ENCODE results near the gene FCER2. TPM values are rescaled to one million over a fixed set of nuclear protein-coding genes. Genes with fewer than 3 reads are reported as not detected.

Gene FCER2, protein sequence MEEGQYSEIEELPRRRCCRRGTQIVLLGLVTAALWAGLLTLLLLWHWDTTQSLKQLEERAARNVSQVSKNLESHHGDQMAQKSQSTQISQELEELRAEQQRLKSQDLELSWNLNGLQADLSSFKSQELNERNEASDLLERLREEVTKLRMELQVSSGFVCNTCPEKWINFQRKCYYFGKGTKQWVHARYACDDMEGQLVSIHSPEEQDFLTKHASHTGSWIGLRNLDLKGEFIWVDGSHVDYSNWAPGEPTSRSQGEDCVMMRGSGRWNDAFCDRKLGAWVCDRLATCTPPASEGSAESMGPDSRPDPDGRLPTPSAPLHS
- total RNA-seq (2012; rRNA removed) (not detected in 2 replicates), polyA plus RNA-seq (2012; rRNA removed) (not detected in 2 replicates), Bru-seq, nascent RNA (not detected), BruChase-seq, experiment 1, labeled RNA remaining after a 6-hour chase (not detected), BruChase-seq, experiment 2, labeled RNA remaining after a 2-hour chase (not detected)
- polyA plus RNA-seq (2012; cell fraction: cytosol; rRNA removed): not detected in 2 replicates
- not detected in 2 replicates for polyA plus RNA-seq (2012; cell fraction: nucleus; rRNA removed; ENCODE audit: low replicate concordance)
- long read RNA-seq: 0 reads

DNA sequence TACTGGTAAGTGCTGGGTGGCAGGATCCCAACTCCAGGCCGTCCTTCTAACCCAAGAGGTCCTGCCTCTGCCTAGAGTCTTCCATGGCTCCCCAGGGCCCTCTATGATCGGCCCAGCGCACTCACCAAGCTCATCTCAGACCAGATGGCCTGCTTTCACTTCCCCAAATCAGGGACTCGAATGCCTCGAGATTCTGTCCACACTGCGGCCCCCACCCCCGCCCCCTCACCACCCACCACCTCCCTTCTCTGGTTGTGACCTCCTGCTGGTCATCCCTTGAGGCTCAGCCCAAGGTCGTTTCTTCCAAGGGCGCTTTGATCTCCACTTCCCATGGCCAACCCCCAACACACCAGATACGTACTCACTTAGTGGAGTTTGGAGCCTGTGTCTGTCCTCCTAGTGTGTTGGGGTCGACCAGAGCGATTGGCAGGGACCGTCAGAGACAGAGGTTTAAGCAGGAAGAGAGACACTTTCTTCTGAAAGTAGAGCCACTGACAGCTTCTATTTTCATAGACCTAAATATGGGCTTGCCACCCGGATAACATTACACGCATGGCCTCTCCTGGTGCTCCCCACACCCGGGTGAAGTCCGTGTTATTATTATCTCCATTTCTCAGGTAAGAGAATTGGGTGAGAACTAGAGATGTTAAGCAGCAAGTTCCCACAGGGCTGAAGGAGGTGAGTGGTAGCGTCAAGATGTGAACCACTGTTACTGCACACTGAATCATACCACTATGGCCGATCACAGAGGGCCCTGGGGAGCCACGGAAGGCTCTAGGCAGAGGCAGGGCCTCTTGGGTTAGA lies at the start of gene FCER2:
TSS of gene FCER2 (minus strand) at position 478 of the 804 bp plus-strand sequence. CDS start 2,371 bp downstream, outside the sequence.
- H2AFZ ChIP-seq (replicated peaks; ENCODE audit: low read length, poor library complexity): no peak within 1 kb of the TSS
- ChIA-PET POLR2A (ENCODE audit: unreplicated experiment) (no interaction called here), CTCF (no interaction called here)
- no peak within 1 kb of the TSS for H4K8ac ChIP-seq (ENCODE audit: low read depth in 2 of 2, low read length in 2 of 2)
- no TSS peak for BruUV-seq (replicated peaks)
- H3K79me1 ChIP-seq (ENCODE audit: low read depth in 1 of 2, low read length in 2 of 2): no peaks in the 10 kb centered on the region
- no peaks in the 10 kb centered on the region for H3K9me1 ChIP-seq (ENCODE audit: insufficient read depth, low read length)
- no peak within 1 kb of the TSS for H4K5ac ChIP-seq (ENCODE audit: low read depth, low read length)
- TF ChIP-seq CHD1 (IDR thresholded peaks at IDR 0.05; ENCODE audit: low read depth, low read length) (no peak), MXI1 (IDR thresholded peaks at IDR 0.05; ENCODE audit: borderline replicate concordance, low read depth, low read length) (no peak), USF2 (IDR thresholded peaks at IDR 0.05; ENCODE audit: low read depth, low read length) (no peak), FOS (IDR thresholded peaks at IDR 0.05; ENCODE audit: low read depth, low read length) (no peak)
- TF ChIP-seq, protein P1, sequence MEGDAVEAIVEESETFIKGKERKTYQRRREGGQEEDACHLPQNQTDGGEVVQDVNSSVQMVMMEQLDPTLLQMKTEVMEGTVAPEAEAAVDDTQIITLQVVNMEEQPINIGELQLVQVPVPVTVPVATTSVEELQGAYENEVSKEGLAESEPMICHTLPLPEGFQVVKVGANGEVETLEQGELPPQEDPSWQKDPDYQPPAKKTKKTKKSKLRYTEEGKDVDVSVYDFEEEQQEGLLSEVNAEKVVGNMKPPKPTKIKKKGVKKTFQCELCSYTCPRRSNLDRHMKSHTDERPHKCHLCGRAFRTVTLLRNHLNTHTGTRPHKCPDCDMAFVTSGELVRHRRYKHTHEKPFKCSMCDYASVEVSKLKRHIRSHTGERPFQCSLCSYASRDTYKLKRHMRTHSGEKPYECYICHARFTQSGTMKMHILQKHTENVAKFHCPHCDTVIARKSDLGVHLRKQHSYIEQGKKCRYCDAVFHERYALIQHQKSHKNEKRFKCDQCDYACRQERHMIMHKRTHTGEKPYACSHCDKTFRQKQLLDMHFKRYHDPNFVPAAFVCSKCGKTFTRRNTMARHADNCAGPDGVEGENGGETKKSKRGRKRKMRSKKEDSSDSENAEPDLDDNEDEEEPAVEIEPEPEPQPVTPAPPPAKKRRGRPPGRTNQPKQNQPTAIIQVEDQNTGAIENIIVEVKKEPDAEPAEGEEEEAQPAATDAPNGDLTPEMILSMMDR (conservative IDR thresholded peaks at IDR 0.05; ENCODE audit: low read depth, low read length): no peak
- no peak within 1 kb of the TSS for H3K23ac ChIP-seq (ENCODE audit: low read depth, low read length)
- H4K91ac ChIP-seq (ENCODE audit: insufficient read depth, low read depth, low read length): no peak within 1 kb of the TSS
- dilution Hi-C loops (cut with HindIII; ENCODE audit: low sequenced_read_pairs, unreplicated experiment) (no loop called here), in situ Hi-C loops (cut with MboI; ENCODE audit: low sequenced_read_pairs) (no loop called here), intact Hi-C loops (cut with micrococcal nuclease) (no loop called here)
- H2BK120ac ChIP-seq (ENCODE audit: low read depth, low read length): no peak within 1 kb of the TSS
- no peak within 1 kb of the TSS for H3K56ac ChIP-seq (ENCODE audit: extremely low read depth, insufficient read depth, low read length)
- H4K20me1 ChIP-seq (ENCODE audit: insufficient read depth, low read length): no peaks in the 10 kb centered on the region
- H2AK5ac ChIP-seq (ENCODE audit: low read depth, low read length): no peak within 1 kb of the TSS
- no peak within 1 kb of the TSS for H3K4ac ChIP-seq (ENCODE audit: low read depth, low read length)
- 100% methylated on average over 2 of the region's 20 CpGs; no CpG with 5 or more reads in 1 of the 2 experiments for WGBS, 2 experiments (ENCODE audit: extremely low coverage in 2 of 2, insufficient read length in 1 of 2)
- H2BK5ac ChIP-seq (ENCODE audit: low read depth, low read length, poor library complexity, severe bottlenecking): no peak within 1 kb of the TSS
- no peak for ATAC-seq (ENCODE audit: low read depth)
- no peak for DNase-seq
- H3K9me3 ChIP-seq (ENCODE audit: control insufficient read depth, insufficient read depth, low read length): no peaks in the 10 kb centered on the region
- H3K27me3 ChIP-seq (ENCODE audit: control insufficient read depth, insufficient read depth, low read length): peaks cover 23% of the 10 kb centered on the region
- no peak within 1 kb of the TSS for H3K4me2 ChIP-seq (ENCODE audit: low read depth, low read length)
- no peak within 1 kb of the TSS for H3K4me3 ChIP-seq (ENCODE audit: insufficient read depth, low read depth, low read length)
- H3K18ac ChIP-seq (ENCODE audit: low read depth, low read length): no peak within 1 kb of the TSS
- no peak within 1 kb of the TSS for H2AK9ac ChIP-seq (replicated peaks; ENCODE audit: low read depth, low read length, poor library complexity)
- H2BK20ac ChIP-seq (ENCODE audit: low read depth, low read length): no peak within 1 kb of the TSS
- no peak within 1 kb of the TSS for H2BK15ac ChIP-seq (ENCODE audit: low read depth, low read length)
- H3K4me1 ChIP-seq (ENCODE audit: control insufficient read depth, insufficient read depth, low read length): no peaks in the 10 kb centered on the region
- H3K36me3 ChIP-seq (ENCODE audit: control insufficient read depth, insufficient read depth, low read length): no peaks in the 10 kb centered on the region
- H3K14ac ChIP-seq (replicated peaks; ENCODE audit: low read depth, low read length): no peak within 1 kb of the TSS
- H3K27ac ChIP-seq (ENCODE audit: insufficient read depth, low read length): no peak within 1 kb of the TSS
- no peak within 1 kb of the TSS for H3K9ac ChIP-seq (ENCODE audit: low read depth, low read length)
